Measurements from ENCODE around the gene TNFRSF25. TPM values are rescaled to one million over a fixed set of nuclear protein-coding genes. Genes with fewer than 3 reads are reported as not detected.

Gene TNFRSF25
- total and polyA plus RNA-seq, 2 of the 8 experiments (the other 6 are each of a cell fraction or from before 2014, with no cell fraction given), result 10.7 to 19.5 TPM

DNA sequence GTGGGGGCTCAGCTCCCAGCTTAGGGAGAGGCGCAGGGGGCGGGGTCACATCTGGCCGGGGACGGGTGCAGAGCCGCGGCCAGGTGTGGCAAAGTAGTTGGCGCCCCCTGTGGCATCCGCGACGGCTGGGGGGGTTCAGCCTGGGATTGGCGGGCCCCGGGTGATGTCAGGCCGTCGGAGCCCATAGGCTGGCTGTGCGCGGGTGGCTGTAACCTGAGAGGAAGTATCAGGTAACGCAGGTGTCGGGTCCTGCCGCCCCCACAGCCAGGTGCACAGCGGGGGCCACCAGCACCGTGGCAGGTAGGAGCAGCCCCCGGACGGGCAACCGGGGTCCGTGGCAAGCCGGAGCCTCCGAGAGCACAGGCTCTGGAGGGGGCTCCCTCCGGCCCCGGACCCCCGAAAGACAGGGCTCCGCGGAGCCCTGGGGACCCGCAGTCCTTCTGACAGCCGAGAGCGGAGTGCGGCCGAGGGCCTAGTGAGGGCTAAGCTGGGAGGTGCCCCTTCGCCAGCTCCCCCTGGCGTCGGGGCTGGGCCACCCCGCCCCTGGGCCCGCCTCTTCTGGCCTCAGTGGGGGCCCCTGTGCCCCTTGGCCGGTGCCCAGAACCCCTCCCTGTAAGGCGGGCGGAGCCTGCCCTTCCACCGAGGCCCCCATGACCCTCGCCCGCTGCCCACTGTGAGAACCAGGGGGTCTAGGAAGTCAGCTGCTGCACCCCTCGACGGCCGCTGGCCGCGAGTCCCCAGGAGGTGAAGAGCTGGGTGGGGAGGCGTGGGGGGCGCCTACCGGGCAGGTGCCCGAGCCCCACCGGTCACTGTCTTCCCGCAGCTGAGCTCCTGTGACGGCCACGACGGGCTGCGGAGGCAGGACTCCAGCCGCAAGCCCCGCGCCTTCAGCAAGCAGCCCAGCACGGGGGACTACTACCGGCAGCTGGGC lies 17.9 kb downstream of the TNFRSF25 start:
- H3K27me3 ChIP-seq (replicated peaks in 1 of 4; ENCODE audit: control insufficient read depth in 3 of 4, extremely low read depth in 1 of 4, insufficient read depth in 3 of 4, low read length in 3 of 4), result peaks cover 0 to 8% (median 2%) of the 10 kb centered on the region in 4 experiments; a peak in 3 of 7 replicates
- peaks cover 0 to 4% of the 10 kb centered on the region in 2 experiments for H4K20me1 ChIP-seq (replicated peaks in 1 of 2; ENCODE audit: control insufficient read depth in 1 of 2, insufficient read depth in 2 of 2, low read length in 2 of 2)
- H3K9ac ChIP-seq (replicated peaks in 1 of 4; ENCODE audit: extremely low read depth in 1 of 4, low read depth in 3 of 4, low read length in 3 of 4), result no peak overlapping the region; a peak in 1 of 7 replicates
- WGBS, 2 experiments (ENCODE audit: extremely low coverage in 1 of 2, insufficient coverage in 1 of 2, insufficient read length in 1 of 2, insufficient replicate concordance in 2 of 2, low coverage in 1 of 2, low lambda C conversion rate in 2 of 2, missing lambda C conversion rate in 1 of 2), result 2% methylated on average over 38 of the region's 68 CpGs; no CpG with 5 or more reads in 1 of the 2 experiments
- no peaks in the 10 kb centered on the region for H3K36me3 ChIP-seq (ENCODE audit: control insufficient read depth in 2 of 4, insufficient read depth in 4 of 4, low read length in 3 of 4)
- peaks cover 0 to 28% (median 13%) of the 10 kb centered on the region in 4 experiments; a peak in 6 of 7 replicates for H3K4me1 ChIP-seq (replicated peaks in 1 of 4; ENCODE audit: control insufficient read depth in 3 of 4, insufficient read depth in 4 of 4, low read length in 3 of 4)
- no peak overlapping the region for H3K14ac ChIP-seq (ENCODE audit: insufficient read length)
- peak overlapping the region; percentile 79 for H4K8ac ChIP-seq (ENCODE audit: extremely low read depth, insufficient read depth, low read length)
- H3K56ac ChIP-seq (replicated peaks; ENCODE audit: insufficient read length, low read depth, low read length), result no peak overlapping the region
- H3K79me2 ChIP-seq (ENCODE audit: control insufficient read depth in 1 of 2, insufficient read depth in 2 of 2, low read length in 2 of 2), result no peaks in the 10 kb centered on the region
- no peaks in the 10 kb centered on the region for H3K9me3 ChIP-seq (ENCODE audit: insufficient read depth in 2 of 2, low read depth in 1 of 2, low read length in 1 of 2)
- H3K4me2 ChIP-seq (ENCODE audit: insufficient read depth in 1 of 2, low read depth in 2 of 2, low read length in 2 of 2), result peak overlapping the region; percentile 78 to 79
- peaks cover 10% of the 10 kb centered on the region; the same call in 1 of the 2 replicates for H3K23me2 ChIP-seq (ENCODE audit: low read depth, low read length)
- H3K79me1 ChIP-seq (ENCODE audit: low read depth, low read length), result no peaks in the 10 kb centered on the region
- H3K4ac ChIP-seq (replicated peaks; ENCODE audit: insufficient read length, low read depth, low read length), result no peak overlapping the region
- H2BK20ac ChIP-seq (ENCODE audit: low read length), result no peak overlapping the region
- peak; percentile 60 to 94 for DNase-seq (ENCODE audit: low read depth in 1 of 2, low spot score in 2 of 2)
- FAIRE-seq, result no peak
- no peak overlapping the region for H3K27ac ChIP-seq (ENCODE audit: low read depth, low read length)
- POLR2A ChIA-PET (ENCODE audit: partially characterized antibody), result interaction anchor here (0.7 to 12.2 kb wide), 6 partner anchors 14 to 204 kb away, joined by 3 to 123 read pairs (median 3); partner anchors contain the start of genes HES3 and TNFRSF25
- CTCF ChIA-PET (ENCODE audit: partially characterized antibody), result interaction anchor here (0.6 to 16.7 kb wide), 22 partner anchors 8 to 208 kb away, joined by 3 to 168 read pairs (median 4); partner anchors contain the start of genes PLEKHG5 and TNFRSF25
- no peak overlapping the region for H2BK120ac ChIP-seq (replicated peaks; ENCODE audit: low read depth, low read length)
- H2AK5ac ChIP-seq (ENCODE audit: low read depth, low read length), result no peak overlapping the region
- H2BK12ac ChIP-seq (ENCODE audit: low read depth, low read length), result peak overlapping the region; percentile 39; the same call in 1 of the 2 replicates
- H4K5ac ChIP-seq (ENCODE audit: insufficient read length, low read depth, low read length), result peak overlapping the region; percentile 36
- H2BK15ac ChIP-seq (ENCODE audit: low read length), result no peak overlapping the region
- H3K18ac ChIP-seq (ENCODE audit: extremely low read depth, low read length), result no peak overlapping the region; the same call in 1 of the 2 replicates
- H2BK5ac ChIP-seq (ENCODE audit: low read depth, low read length), result no peak overlapping the region; the same call in 1 of the 2 replicates
- no peak overlapping the region for H4K91ac ChIP-seq (replicated peaks; ENCODE audit: insufficient read length, low read length)
- peak overlapping the region; percentile 41 to 61 (median 42) for H3K4me3 ChIP-seq (ENCODE audit: extremely low read depth in 1 of 4, insufficient read depth in 2 of 4, low read depth in 3 of 4, low read length in 4 of 4)
- H3K23ac ChIP-seq (ENCODE audit: insufficient read length), result no peak overlapping the region
- H2AFZ ChIP-seq (ENCODE audit: low read length), result no peak overlapping the region
- TF ChIP-seq RAD21 (IDR thresholded peaks at IDR 0.05 in 1 of 2, conservative IDR thresholded peaks at IDR 0.05 in 1 of 2; ENCODE audit: low read depth in 2 of 2, low read length in 2 of 2) (no peak), SP2 (IDR thresholded peaks at IDR 0.05; ENCODE audit: low read length) (no peak), HDAC2 (IDR thresholded peaks at IDR 0.05; ENCODE audit: borderline replicate concordance in 1 of 2, low read depth in 2 of 2, low read length in 2 of 2) (peak in 1 of 2 experiments; percentile 70; a peak in 1 of 4 replicates), TAF7 (optimal IDR thresholded peaks at IDR 0.05; ENCODE audit: borderline replicate concordance, low read depth, low read length) (no peak), CHD2 (IDR thresholded peaks at IDR 0.05; ENCODE audit: low read length) (no peak)
- TF ChIP-seq, protein P1, sequence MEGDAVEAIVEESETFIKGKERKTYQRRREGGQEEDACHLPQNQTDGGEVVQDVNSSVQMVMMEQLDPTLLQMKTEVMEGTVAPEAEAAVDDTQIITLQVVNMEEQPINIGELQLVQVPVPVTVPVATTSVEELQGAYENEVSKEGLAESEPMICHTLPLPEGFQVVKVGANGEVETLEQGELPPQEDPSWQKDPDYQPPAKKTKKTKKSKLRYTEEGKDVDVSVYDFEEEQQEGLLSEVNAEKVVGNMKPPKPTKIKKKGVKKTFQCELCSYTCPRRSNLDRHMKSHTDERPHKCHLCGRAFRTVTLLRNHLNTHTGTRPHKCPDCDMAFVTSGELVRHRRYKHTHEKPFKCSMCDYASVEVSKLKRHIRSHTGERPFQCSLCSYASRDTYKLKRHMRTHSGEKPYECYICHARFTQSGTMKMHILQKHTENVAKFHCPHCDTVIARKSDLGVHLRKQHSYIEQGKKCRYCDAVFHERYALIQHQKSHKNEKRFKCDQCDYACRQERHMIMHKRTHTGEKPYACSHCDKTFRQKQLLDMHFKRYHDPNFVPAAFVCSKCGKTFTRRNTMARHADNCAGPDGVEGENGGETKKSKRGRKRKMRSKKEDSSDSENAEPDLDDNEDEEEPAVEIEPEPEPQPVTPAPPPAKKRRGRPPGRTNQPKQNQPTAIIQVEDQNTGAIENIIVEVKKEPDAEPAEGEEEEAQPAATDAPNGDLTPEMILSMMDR (IDR thresholded peaks at IDR 0.05; ENCODE audit: control extremely low read depth in 1 of 3, insufficient read depth in 1 of 3, low read depth in 1 of 3, low read length in 3 of 3), result peak in 2 of 3 experiments; percentile 22 to 24; a peak in 2 of 4 replicates

Data from H1 (cell line).